HEK293 (cell line): ENCODE measurements around the gene PBX2.

Experiments used
- SP2 ChIP-seq: fragments of 450-650 bp; formaldehyde crosslinking; IDR thresholded peaks from 2 replicates; pipeline ENCODE4 v1.5.1; 2016; ENCODE audit warnings: missing biosample characterization, missing genetic modification characterization
- WT1 ChIP-seq: fragments of 450-650 bp; formaldehyde crosslinking; IDR thresholded peaks from 2 replicates; pipeline ENCODE4 v1.5.1; 2016; ENCODE audit warnings: missing biosample characterization, missing genetic modification characterization
- ZBTB20 ChIP-seq: fragments of 450-650 bp; formaldehyde crosslinking; IDR thresholded peaks from 2 replicates; pipeline ENCODE4 v1.5.1; 2016; ENCODE audit warnings: missing biosample characterization, missing genetic modification characterization
- ZEB2 ChIP-seq: fragments of 450-650 bp; formaldehyde crosslinking; IDR thresholded peaks from 2 replicates; pipeline ENCODE4 v1.5.1; 2016; ENCODE audit warnings: missing biosample characterization, missing genetic modification characterization
- ZNF133 ChIP-seq: fragments of 450-650 bp; formaldehyde crosslinking; IDR thresholded peaks from 2 replicates; pipeline ENCODE4 v1.5.1; 2016; ENCODE audit warnings: missing biosample characterization, missing genetic modification characterization
- ZNF16 ChIP-seq: fragments of 450-650 bp; formaldehyde crosslinking; IDR thresholded peaks from 2 replicates; pipeline ENCODE4 v1.5.1; 2016; ENCODE audit warnings: low read depth, missing biosample characterization, missing genetic modification characterization
- ZNF169 ChIP-seq: fragments of 450-650 bp; formaldehyde crosslinking; IDR thresholded peaks from 2 replicates; pipeline ENCODE4 v1.5.1; 2016; ENCODE audit warnings: missing biosample characterization, missing genetic modification characterization
- ZNF214 ChIP-seq: fragments of 450-650 bp; formaldehyde crosslinking; IDR thresholded peaks from 2 replicates; pipeline ENCODE4 v1.5.1; 2017; ENCODE audit warnings: missing biosample characterization, mild to moderate bottlenecking, missing genetic modification characterization, borderline replicate concordance
- ZNF23 ChIP-seq: fragments of 450-650 bp; formaldehyde crosslinking; IDR thresholded peaks from 2 replicates; pipeline ENCODE4 v1.5.1; 2016; ENCODE audit warnings: missing biosample characterization, missing genetic modification characterization, borderline replicate concordance
- ZNF335 ChIP-seq: fragments of 450-650 bp; formaldehyde crosslinking; conservative IDR thresholded peaks from 2 replicates; pipeline ENCODE4 v1.5.1; 2016; ENCODE audit warnings: missing biosample characterization, missing genetic modification characterization
- ZNF391 ChIP-seq: fragments of 450-650 bp; formaldehyde crosslinking; IDR thresholded peaks from 2 replicates; pipeline ENCODE4 v1.5.1; 2016; ENCODE audit warnings: low read depth, missing biosample characterization, missing genetic modification characterization, borderline replicate concordance
- ZNF394 ChIP-seq: fragments of 450-650 bp; formaldehyde crosslinking; IDR thresholded peaks from 2 replicates; pipeline ENCODE4 v1.5.1; 2016; ENCODE audit warnings: missing biosample characterization, missing genetic modification characterization, mild to moderate bottlenecking, moderate library complexity, borderline replicate concordance
- ZNF404 ChIP-seq: fragments of 450-650 bp; formaldehyde crosslinking; IDR thresholded peaks from 2 replicates; pipeline ENCODE4 v1.5.1; 2017; ENCODE audit warnings: missing biosample characterization, missing genetic modification characterization
- ZNF510 ChIP-seq: fragments of 450-650 bp; formaldehyde crosslinking; IDR thresholded peaks from 2 replicates; pipeline ENCODE4 v1.5.1; 2018; ENCODE audit warnings: mild to moderate bottlenecking, missing genetic modification characterization, missing biosample characterization; ENCODE audit not compliant: insufficient replicate concordance
- ZNF664 ChIP-seq: fragments of 450-650 bp; formaldehyde crosslinking; IDR thresholded peaks from 2 replicates; pipeline ENCODE4 v1.5.1; 2016; ENCODE audit warnings: missing biosample characterization, missing genetic modification characterization
- ZNF677 ChIP-seq: fragments of 450-650 bp; IDR thresholded peaks from 2 replicates; pipeline ENCODE4 v1.5.0; 2018; ENCODE audit warnings: missing biosample characterization, mild to moderate bottlenecking, missing genetic modification characterization, moderate library complexity
- ZNF747 ChIP-seq: fragments of 450-650 bp; formaldehyde crosslinking; IDR thresholded peaks from 2 replicates; pipeline ENCODE4 v1.5.1; 2016; ENCODE audit warnings: missing biosample characterization, missing genetic modification characterization
- ZNF791 ChIP-seq: fragments of 450-650 bp; formaldehyde crosslinking; IDR thresholded peaks from 2 replicates; pipeline ENCODE4 v1.5.1; 2016; ENCODE audit warnings: missing biosample characterization, missing genetic modification characterization
- TF ChIP-seq, protein P1 (sequence below): fragments of 450-650 bp; formaldehyde crosslinking; IDR thresholded peaks from 2 replicates; pipeline ENCODE4 v1.5.1; 2016; ENCODE audit warnings: missing biosample characterization, missing genetic modification characterization
- TF ChIP-seq, protein P2 (sequence below): fragments of 450-650 bp; formaldehyde crosslinking; IDR thresholded peaks from 2 replicates; pipeline ENCODE4 v1.5.1; 2016; ENCODE audit warnings: missing biosample characterization, missing genetic modification characterization
- TF ChIP-seq, protein P3 (sequence below): fragments of 450-650 bp; formaldehyde crosslinking; IDR thresholded peaks from 2 replicates; pipeline ENCODE4 v1.5.1; 2016; ENCODE audit warnings: missing biosample characterization, missing genetic modification characterization
- TF ChIP-seq, protein P4 (sequence below): fragments of 450-650 bp; formaldehyde crosslinking; conservative IDR thresholded peaks from 2 replicates; pipeline ENCODE4 v1.5.1; 2016; ENCODE audit warnings: low read depth, missing biosample characterization, missing genetic modification characterization
- TF ChIP-seq, protein P5 (sequence below): fragments of 450-650 bp; formaldehyde crosslinking; IDR thresholded peaks from 2 replicates; pipeline ENCODE4 v1.5.1; 2016; ENCODE audit warnings: missing biosample characterization, missing genetic modification characterization
- TF ChIP-seq, protein P6 (sequence below): fragments of 450-650 bp; formaldehyde crosslinking; IDR thresholded peaks from 2 replicates; pipeline ENCODE4 v1.5.1; 2016; ENCODE audit warnings: missing biosample characterization, missing genetic modification characterization
- TF ChIP-seq, protein P7 (sequence below): fragments of 450-650 bp; formaldehyde crosslinking; IDR thresholded peaks from 2 replicates; pipeline ENCODE4 v1.5.1; 2016; ENCODE audit warnings: missing biosample characterization, missing genetic modification characterization

Gene PBX2

DNA sequence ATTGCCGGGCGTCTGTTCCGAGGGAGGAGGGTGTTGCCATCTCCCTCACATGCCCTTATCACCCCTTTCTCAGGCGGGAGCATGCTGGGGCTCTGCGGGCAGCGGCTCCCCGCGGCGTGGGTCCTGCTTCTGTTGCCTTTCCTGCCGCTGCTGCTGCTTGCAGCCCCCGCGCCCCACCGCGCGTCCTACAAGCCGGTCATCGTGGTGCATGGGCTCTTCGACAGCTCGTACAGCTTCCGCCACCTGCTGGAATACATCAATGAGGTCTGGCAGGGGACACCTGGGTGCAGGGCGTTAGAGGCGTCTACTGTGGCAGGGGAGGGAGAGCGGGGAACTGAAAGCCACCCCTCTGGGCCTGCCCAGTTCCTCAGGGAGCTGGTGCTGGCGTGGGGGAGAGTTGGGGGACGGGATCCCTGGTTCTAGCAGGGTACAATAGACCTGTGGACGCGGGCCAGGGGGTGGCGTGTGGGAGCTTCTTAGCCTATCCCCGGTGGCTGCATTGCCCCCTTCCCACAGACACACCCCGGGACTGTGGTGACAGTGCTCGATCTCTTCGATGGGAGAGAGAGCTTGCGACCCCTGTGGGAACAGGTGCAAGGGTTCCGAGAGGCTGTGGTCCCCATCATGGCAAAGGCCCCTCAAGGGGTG lies 35.4 kb downstream of the PBX2 start (continued):
- no peak for TF ChIP-seq ZNF391 (tag by site-specific recombination)
- no peak for TF ChIP-seq ZNF664
- TF ChIP-seq ZNF791 (tag by site-specific recombination) = no peak
- TF ChIP-seq ZNF335 (tag by site-specific recombination) = no peak
- TF ChIP-seq ZNF16 = no peak
- TF ChIP-seq, protein P1, sequence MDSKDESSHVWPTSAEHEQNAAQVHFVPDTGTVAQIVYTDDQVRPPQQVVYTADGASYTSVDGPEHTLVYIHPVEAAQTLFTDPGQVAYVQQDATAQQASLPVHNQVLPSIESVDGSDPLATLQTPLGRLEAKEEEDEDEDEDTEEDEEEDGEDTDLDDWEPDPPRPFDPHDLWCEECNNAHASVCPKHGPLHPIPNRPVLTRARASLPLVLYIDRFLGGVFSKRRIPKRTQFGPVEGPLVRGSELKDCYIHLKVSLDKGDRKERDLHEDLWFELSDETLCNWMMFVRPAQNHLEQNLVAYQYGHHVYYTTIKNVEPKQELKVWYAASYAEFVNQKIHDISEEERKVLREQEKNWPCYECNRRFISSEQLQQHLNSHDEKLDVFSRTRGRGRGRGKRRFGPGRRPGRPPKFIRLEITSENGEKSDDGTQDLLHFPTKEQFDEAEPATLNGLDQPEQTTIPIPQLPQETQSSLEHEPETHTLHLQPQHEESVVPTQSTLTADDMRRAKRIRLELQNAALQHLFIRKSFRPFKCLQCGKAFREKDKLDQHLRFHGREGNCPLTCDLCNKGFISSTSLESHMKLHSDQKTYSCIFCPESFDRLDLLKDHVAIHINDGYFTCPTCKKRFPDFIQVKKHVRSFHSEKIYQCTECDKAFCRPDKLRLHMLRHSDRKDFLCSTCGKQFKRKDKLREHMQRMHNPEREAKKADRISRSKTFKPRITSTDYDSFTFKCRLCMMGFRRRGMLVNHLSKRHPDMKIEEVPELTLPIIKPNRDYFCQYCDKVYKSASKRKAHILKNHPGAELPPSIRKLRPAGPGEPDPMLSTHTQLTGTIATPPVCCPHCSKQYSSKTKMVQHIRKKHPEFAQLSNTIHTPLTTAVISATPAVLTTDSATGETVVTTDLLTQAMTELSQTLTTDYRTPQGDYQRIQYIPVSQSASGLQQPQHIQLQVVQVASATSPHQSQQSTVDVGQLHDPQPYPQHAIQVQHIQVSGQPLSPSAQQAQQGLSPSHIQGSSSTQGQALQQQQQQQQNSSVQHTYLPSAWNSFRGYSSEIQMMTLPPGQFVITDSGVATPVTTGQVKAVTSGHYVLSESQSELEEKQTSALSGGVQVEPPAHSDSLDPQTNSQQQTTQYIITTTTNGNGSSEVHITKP (tag by site-specific recombination) = peak; percentile 87
- TF ChIP-seq ZNF169 (tag by site-specific recombination) = no peak
- no peak for TF ChIP-seq ZNF394 (tag by site-specific recombination)
- no peak for TF ChIP-seq ZNF23 (tag by site-specific recombination)
- TF ChIP-seq ZNF214 (tag by site-specific recombination) = no peak
- no peak for TF ChIP-seq ZNF510
- no peak for TF ChIP-seq ZEB2 (tag by site-specific recombination)
- TF ChIP-seq ZNF677 (tag by site-specific recombination) = no peak
- TF ChIP-seq, protein P2, sequence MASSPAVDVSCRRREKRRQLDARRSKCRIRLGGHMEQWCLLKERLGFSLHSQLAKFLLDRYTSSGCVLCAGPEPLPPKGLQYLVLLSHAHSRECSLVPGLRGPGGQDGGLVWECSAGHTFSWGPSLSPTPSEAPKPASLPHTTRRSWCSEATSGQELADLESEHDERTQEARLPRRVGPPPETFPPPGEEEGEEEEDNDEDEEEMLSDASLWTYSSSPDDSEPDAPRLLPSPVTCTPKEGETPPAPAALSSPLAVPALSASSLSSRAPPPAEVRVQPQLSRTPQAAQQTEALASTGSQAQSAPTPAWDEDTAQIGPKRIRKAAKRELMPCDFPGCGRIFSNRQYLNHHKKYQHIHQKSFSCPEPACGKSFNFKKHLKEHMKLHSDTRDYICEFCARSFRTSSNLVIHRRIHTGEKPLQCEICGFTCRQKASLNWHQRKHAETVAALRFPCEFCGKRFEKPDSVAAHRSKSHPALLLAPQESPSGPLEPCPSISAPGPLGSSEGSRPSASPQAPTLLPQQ (tag by site-specific recombination) = no peak; the same call in 1 of the 2 replicates
- 0 out of 2 replicates have a peak, but pooled peaks have one; percentile 2 for TF ChIP-seq WT1 (tag by site-specific recombination)
- TF ChIP-seq, protein P3, sequence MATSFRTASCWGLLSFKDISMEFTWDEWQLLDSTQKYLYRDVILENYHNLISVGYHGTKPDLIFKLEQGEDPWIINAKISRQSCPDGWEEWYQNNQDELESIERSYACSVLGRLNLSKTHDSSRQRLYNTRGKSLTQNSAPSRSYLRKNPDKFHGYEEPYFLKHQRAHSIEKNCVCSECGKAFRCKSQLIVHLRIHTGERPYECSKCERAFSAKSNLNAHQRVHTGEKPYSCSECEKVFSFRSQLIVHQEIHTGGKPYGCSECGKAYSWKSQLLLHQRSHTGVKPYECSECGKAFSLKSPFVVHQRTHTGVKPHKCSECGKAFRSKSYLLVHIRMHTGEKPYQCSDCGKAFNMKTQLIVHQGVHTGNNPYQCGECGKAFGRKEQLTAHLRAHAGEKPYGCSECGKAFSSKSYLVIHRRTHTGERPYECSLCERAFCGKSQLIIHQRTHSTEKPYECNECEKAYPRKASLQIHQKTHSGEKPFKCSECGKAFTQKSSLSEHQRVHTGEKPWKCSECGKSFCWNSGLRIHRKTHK = no peak
- no peak for TF ChIP-seq ZNF133 (tag by site-specific recombination)
- TF ChIP-seq, protein P4, sequence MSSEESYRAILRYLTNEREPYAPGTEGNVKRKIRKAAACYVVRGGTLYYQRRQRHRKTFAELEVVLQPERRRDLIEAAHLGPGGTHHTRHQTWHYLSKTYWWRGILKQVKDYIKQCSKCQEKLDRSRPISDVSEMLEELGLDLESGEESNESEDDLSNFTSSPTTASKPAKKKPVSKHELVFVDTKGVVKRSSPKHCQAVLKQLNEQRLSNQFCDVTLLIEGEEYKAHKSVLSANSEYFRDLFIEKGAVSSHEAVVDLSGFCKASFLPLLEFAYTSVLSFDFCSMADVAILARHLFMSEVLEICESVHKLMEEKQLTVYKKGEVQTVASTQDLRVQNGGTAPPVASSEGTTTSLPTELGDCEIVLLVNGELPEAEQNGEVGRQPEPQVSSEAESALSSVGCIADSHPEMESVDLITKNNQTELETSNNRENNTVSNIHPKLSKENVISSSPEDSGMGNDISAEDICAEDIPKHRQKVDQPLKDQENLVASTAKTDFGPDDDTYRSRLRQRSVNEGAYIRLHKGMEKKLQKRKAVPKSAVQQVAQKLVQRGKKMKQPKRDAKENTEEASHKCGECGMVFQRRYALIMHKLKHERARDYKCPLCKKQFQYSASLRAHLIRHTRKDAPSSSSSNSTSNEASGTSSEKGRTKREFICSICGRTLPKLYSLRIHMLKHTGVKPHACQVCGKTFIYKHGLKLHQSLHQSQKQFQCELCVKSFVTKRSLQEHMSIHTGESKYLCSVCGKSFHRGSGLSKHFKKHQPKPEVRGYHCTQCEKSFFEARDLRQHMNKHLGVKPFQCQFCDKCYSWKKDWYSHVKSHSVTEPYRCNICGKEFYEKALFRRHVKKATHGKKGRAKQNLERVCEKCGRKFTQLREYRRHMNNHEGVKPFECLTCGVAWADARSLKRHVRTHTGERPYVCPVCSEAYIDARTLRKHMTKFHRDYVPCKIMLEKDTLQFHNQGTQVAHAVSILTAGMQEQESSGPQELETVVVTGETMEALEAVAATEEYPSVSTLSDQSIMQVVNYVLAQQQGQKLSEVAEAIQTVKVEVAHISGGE (tag by site-specific recombination) = no peak
- TF ChIP-seq, protein P5, sequence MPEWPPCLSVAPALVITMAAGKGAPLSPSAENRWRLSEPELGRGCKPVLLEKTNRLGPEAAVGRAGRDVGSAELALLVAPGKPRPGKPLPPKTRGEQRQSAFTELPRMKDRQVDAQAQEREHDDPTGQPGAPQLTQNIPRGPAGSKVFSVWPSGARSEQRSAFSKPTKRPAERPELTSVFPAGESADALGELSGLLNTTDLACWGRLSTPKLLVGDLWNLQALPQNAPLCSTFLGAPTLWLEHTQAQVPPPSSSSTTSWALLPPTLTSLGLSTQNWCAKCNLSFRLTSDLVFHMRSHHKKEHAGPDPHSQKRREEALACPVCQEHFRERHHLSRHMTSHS = no peak
- no peak for TF ChIP-seq SP2 (tag by site-specific recombination)
- TF ChIP-seq, protein P6, sequence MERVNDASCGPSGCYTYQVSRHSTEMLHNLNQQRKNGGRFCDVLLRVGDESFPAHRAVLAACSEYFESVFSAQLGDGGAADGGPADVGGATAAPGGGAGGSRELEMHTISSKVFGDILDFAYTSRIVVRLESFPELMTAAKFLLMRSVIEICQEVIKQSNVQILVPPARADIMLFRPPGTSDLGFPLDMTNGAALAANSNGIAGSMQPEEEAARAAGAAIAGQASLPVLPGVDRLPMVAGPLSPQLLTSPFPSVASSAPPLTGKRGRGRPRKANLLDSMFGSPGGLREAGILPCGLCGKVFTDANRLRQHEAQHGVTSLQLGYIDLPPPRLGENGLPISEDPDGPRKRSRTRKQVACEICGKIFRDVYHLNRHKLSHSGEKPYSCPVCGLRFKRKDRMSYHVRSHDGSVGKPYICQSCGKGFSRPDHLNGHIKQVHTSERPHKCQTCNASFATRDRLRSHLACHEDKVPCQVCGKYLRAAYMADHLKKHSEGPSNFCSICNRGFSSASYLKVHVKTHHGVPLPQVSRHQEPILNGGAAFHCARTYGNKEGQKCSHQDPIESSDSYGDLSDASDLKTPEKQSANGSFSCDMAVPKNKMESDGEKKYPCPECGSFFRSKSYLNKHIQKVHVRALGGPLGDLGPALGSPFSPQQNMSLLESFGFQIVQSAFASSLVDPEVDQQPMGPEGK (tag by site-specific recombination) = peak; percentile 81
- TF ChIP-seq, protein P7, sequence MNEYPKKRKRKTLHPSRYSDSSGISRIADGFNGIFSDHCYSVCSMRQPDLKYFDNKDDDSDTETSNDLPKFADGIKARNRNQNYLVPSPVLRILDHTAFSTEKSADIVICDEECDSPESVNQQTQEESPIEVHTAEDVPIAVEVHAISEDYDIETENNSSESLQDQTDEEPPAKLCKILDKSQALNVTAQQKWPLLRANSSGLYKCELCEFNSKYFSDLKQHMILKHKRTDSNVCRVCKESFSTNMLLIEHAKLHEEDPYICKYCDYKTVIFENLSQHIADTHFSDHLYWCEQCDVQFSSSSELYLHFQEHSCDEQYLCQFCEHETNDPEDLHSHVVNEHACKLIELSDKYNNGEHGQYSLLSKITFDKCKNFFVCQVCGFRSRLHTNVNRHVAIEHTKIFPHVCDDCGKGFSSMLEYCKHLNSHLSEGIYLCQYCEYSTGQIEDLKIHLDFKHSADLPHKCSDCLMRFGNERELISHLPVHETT (tag by site-specific recombination) = no peak
- TF ChIP-seq ZNF404 (tag by site-specific recombination) = no peak
- TF ChIP-seq ZNF747 (tag by site-specific recombination) = no peak
- TF ChIP-seq ZBTB20 (tag by site-specific recombination) = no peak
